K562 (cell line): ENCODE results near the gene AKT1S1.

Source experiments
- KLF13 ChIP-seq: fragments of 450-650 bp; IDR thresholded peaks from 2 replicates; pipeline ENCODE4 v1.6.1; 2016; ENCODE audit warnings: missing genetic modification characterization, low read depth, mild to moderate bottlenecking, missing compliant biosample characterization, moderate library complexity, borderline replicate concordance
- SRSF9 ChIP-seq: fragments of 200-400 bp; formaldehyde crosslinking; IDR thresholded peaks from 2 replicates; pipeline ENCODE4 v1.6.1; 2017; ENCODE audit warnings: low read depth, low read length, borderline replicate concordance
- TBP ChIP-seq: optimal IDR thresholded peaks from 2 replicates; pipeline ENCODE3; 2011; ENCODE audit warnings: low read depth, low read length, improper control_type of control experiment
- TF ChIP-seq, protein P1 (sequence below), 2 experiments: fragments of 450-650 bp; formaldehyde crosslinking in 1 of 2; IDR thresholded peaks; 2 replicates each; pipeline versions ENCODE4 v1.4.0 to v1.6.1; 2014 to 2020; ENCODE audit warnings: mild to moderate bottlenecking in 2 of 2, borderline replicate concordance in 1 of 2, low read depth in 1 of 2
- TF ChIP-seq, protein P2 (sequence below), 3 experiments: IDR thresholded peaks in 2 of 3; conservative IDR thresholded peaks in 1 of 3; 2 replicates each; pipeline ENCODE4 v1.5.1; 2011 to 2012; ENCODE audit warnings: low read length in 3 of 3, mild to moderate bottlenecking in 3 of 3, control low read depth in 2 of 3, improper control_type of control experiment in 1 of 3, inconsistent platforms in 1 of 3, low read depth in 1 of 3, mixed read lengths in 1 of 3, moderate library complexity in 1 of 3; ENCODE audit not compliant: insufficient read depth in 2 of 3
- TF ChIP-seq, protein P3 (sequence below): fragments of 250-450 bp; sonication (Bioruptor Pico); IDR thresholded peaks from 2 replicates; pipeline ENCODE4 v1.8.0; 2022; ENCODE audit warnings: moderate library complexity, mild to moderate bottlenecking, inconsistent platforms

DNA sequence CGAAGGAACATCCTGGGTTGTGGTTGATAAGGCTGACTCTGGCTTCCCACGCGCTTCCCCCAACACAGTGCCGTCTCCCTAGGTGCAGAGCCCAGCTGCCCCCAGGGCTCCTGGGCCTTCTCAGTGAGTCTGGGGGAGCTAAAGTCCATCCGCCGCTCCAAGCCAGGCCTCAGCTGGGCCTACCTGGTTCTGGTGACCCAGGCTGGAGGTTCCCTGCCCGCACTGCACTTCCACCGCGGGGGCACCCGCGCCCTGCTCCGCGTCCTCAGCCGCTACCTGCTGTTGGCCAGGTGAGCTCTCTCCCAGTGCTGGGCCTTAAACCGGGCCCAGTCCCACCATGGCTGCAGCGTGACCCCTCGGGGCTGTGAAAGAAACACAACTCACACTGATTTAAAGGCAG, 4.0 kb upstream of the AKT1S1 start:
- TF ChIP-seq TBP (no peak), SRSF9 (no peak), KLF13 (tag) (no peak)
- TF ChIP-seq, protein P1, sequence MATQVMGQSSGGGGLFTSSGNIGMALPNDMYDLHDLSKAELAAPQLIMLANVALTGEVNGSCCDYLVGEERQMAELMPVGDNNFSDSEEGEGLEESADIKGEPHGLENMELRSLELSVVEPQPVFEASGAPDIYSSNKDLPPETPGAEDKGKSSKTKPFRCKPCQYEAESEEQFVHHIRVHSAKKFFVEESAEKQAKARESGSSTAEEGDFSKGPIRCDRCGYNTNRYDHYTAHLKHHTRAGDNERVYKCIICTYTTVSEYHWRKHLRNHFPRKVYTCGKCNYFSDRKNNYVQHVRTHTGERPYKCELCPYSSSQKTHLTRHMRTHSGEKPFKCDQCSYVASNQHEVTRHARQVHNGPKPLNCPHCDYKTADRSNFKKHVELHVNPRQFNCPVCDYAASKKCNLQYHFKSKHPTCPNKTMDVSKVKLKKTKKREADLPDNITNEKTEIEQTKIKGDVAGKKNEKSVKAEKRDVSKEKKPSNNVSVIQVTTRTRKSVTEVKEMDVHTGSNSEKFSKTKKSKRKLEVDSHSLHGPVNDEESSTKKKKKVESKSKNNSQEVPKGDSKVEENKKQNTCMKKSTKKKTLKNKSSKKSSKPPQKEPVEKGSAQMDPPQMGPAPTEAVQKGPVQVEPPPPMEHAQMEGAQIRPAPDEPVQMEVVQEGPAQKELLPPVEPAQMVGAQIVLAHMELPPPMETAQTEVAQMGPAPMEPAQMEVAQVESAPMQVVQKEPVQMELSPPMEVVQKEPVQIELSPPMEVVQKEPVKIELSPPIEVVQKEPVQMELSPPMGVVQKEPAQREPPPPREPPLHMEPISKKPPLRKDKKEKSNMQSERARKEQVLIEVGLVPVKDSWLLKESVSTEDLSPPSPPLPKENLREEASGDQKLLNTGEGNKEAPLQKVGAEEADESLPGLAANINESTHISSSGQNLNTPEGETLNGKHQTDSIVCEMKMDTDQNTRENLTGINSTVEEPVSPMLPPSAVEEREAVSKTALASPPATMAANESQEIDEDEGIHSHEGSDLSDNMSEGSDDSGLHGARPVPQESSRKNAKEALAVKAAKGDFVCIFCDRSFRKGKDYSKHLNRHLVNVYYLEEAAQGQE (IDR thresholded peaks at IDR 0.05; ENCODE audit: borderline replicate concordance): no peak
- TF ChIP-seq, protein P1 (CRISPR knock-in tag; IDR thresholded peaks at IDR 0.05; ENCODE audit: low read depth): no peak
- TF ChIP-seq, protein P2, sequence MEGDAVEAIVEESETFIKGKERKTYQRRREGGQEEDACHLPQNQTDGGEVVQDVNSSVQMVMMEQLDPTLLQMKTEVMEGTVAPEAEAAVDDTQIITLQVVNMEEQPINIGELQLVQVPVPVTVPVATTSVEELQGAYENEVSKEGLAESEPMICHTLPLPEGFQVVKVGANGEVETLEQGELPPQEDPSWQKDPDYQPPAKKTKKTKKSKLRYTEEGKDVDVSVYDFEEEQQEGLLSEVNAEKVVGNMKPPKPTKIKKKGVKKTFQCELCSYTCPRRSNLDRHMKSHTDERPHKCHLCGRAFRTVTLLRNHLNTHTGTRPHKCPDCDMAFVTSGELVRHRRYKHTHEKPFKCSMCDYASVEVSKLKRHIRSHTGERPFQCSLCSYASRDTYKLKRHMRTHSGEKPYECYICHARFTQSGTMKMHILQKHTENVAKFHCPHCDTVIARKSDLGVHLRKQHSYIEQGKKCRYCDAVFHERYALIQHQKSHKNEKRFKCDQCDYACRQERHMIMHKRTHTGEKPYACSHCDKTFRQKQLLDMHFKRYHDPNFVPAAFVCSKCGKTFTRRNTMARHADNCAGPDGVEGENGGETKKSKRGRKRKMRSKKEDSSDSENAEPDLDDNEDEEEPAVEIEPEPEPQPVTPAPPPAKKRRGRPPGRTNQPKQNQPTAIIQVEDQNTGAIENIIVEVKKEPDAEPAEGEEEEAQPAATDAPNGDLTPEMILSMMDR (IDR thresholded peaks at IDR 0.05 in 2 of 3, conservative IDR thresholded peaks at IDR 0.05 in 1 of 3; ENCODE audit: insufficient read depth in 2 of 3, low read depth in 1 of 3, low read length in 3 of 3): no peak
- TF ChIP-seq, protein P3, sequence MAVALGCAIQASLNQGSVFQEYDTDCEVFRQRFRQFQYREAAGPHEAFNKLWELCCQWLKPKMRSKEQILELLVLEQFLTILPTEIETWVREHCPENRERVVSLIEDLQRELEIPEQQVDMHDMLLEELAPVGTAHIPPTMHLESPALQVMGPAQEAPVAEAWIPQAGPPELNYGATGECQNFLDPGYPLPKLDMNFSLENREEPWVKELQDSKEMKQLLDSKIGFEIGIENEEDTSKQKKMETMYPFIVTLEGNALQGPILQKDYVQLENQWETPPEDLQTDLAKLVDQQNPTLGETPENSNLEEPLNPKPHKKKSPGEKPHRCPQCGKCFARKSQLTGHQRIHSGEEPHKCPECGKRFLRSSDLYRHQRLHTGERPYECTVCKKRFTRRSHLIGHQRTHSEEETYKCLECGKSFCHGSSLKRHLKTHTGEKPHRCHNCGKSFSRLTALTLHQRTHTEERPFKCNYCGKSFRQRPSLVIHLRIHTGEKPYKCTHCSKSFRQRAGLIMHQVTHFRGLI (CRISPR knock-in tag): no peak
